Prostate gland (tissue), 2 donors: ENCODE measurements around the gene H6PD. TPM values are rescaled to one million over a fixed set of nuclear protein-coding genes. Genes with fewer than 3 reads are reported as not detected.

Experiments used
- DNase-seq: peaks from one replicate; pipeline ENCODE4 v3.0.0-alpha.2; 2019; ENCODE audit warnings: low spot score
- H3K27ac ChIP-seq, 2 donors: fragments of 200-600 bp; sonication (generic); 2 replicates each; pipeline ENCODE4 v1.5.1; 2017 to 2019
- H3K27me3 ChIP-seq: fragments of 200-600 bp; sonication (generic); replicated peaks from 2 replicates; pipeline ENCODE4 v1.5.1; 2019; ENCODE audit not compliant: insufficient read depth
- H3K36me3 ChIP-seq, 2 donors: fragments of 200-600 bp; sonication (generic); 1 replicate in 1 of 2; 2 replicates in 1 of 2; pipeline versions ENCODE4 v1.5.1 to v1.8.1; 2017 to 2019
- H3K4me1 ChIP-seq: fragments of 200-600 bp; sonication (generic); replicated peaks from 2 replicates; pipeline ENCODE4 v1.5.1; 2019
- H3K4me3 ChIP-seq, 2 donors: fragments of 200-600 bp; sonication (generic); 2 replicates each; pipeline ENCODE4 v1.5.1; 2017 to 2019
- H3K9me3 ChIP-seq: fragments of 200-600 bp; sonication (generic); 2 replicates; pipeline ENCODE4 v1.5.1; 2017
- CTCF ChIP-seq, 4 experiments: fragments of 200-600 bp in 2 of 4; fragments of 450-650 bp in 2 of 4; sonication (generic) in 2 of 4; IDR thresholded peaks; 1 replicate in 3 of 4; 2 replicates in 1 of 4; pipeline ENCODE4 v1.5.1; 2016 to 2019; ENCODE audit warnings: antibody characterized with exemption in 4 of 4, mild to moderate bottlenecking in 2 of 4, moderate library complexity in 2 of 4
- POLR2A ChIP-seq: fragments of 450-650 bp; IDR thresholded peaks from one replicate; pipeline ENCODE4 v1.6.1; 2016; ENCODE audit warnings: antibody characterized with exemption, mild to moderate bottlenecking
- POLR2AphosphoS5 ChIP-seq: sonication (generic); formaldehyde crosslinking; IDR thresholded peaks from one replicate; pipeline ENCODE4 v1.6.1; 2017; ENCODE audit warnings: antibody characterized with exemption
- WGBS: methylation state at CpG from one replicate; pipeline ENCODE4 v1.1.5; 2018; 5-methylcytosine and 5-hydroxymethylcytosine counted together
- intact Hi-C: fragments of 100-400 bp; cut with DNase I; formaldehyde crosslinking; loops from one replicate; pipeline ENCODE4 v1.14.2; 2022
- total RNA-seq, 2 donors: library from RNA; depleted of rRNA; stranded (reverse); fragments of >200 nt; gene quantifications; one replicate each; pipeline ENCODE4 v1.1.0, GENCODE V29; 2016

The H6PD gene
- total RNA-seq, 2 donors from 2014 or later, result 52.8 to 88.8 TPM

GRCh38 chr1:9319208-9319788 lies 84.7 kb downstream of the H6PD start:
- H3K4me3 ChIP-seq, result no peak overlapping the region
- no peak for DNase-seq
- H3K36me3 ChIP-seq, result no peaks in the 10 kb centered on the region
- H3K4me1 ChIP-seq, result no peaks in the 10 kb centered on the region
- no peaks in the 10 kb centered on the region for H3K27me3 ChIP-seq
- no peaks in the 10 kb centered on the region for H3K9me3 ChIP-seq
- intact Hi-C loops, result no loop called here
- no peak overlapping the region for H3K27ac ChIP-seq
- 94% methylated on average over 20 of the region's 20 CpGs for WGBS
- TF ChIP-seq POLR2A, result no peak
- TF ChIP-seq POLR2AphosphoS5, result no peak
- no peak for TF ChIP-seq CTCF (IDR thresholded peaks at IDR 0.05)

GRCh38 chr1:9319789-9320519 lies 85.4 kb downstream of the H6PD start:
- Histone ChIP-seq H3K27me3 (no peaks in the 10 kb centered on the region), H3K27ac (no peak overlapping the region), H3K36me3 (no peaks in the 10 kb centered on the region), H3K4me3 (no peak overlapping the region), H3K4me1 (no peaks in the 10 kb centered on the region), H3K9me3 (no peaks in the 10 kb centered on the region)
- intact Hi-C loops, result no loop called here
- TF ChIP-seq CTCF (IDR thresholded peaks at IDR 0.05) (no peak), POLR2A (no peak), POLR2AphosphoS5 (no peak)
- WGBS, result 87% methylated on average over 21 of the region's 21 CpGs
- DNase-seq, result no peak

Other genes with a start within 250 kb of the H6PD start
- not detected for gene SLC2A7, start 208.4 kb upstream of the H6PD start, total RNA-seq
- 10 to 100 TPM; 25.4 to 55.0 TPM for gene SLC2A5, start 165.1 kb upstream of the H6PD start, total RNA-seq
- 10 to 100 TPM in 1 of 2 donors, 1 to 10 TPM in 1; 5.6 to 10.7 TPM for gene GPR157, start 105.7 kb upstream of the H6PD start, total RNA-seq
- 10 to 100 TPM; 29.0 to 57.1 TPM for gene SPSB1, start 58.1 kb downstream of the H6PD start, total RNA-seq